GM18498 (cell line): ENCODE measurements around the gene DCAF11.
"Not testable (repeated sequence)": the region's sequence is repeated elsewhere in the genome, so short reads cannot be mapped to it uniquely, and the experiment has no call there.

Source experiments
- ATAC-seq: cut with Tn5 transposase; IDR thresholded peaks from one replicate; pipeline ENCODE4 v1.9.1; 2021; ENCODE audit warnings: mild to moderate bottlenecking, moderate library complexity; ENCODE audit not compliant: unreplicated experiment

The DCAF11 gene

DNA sequence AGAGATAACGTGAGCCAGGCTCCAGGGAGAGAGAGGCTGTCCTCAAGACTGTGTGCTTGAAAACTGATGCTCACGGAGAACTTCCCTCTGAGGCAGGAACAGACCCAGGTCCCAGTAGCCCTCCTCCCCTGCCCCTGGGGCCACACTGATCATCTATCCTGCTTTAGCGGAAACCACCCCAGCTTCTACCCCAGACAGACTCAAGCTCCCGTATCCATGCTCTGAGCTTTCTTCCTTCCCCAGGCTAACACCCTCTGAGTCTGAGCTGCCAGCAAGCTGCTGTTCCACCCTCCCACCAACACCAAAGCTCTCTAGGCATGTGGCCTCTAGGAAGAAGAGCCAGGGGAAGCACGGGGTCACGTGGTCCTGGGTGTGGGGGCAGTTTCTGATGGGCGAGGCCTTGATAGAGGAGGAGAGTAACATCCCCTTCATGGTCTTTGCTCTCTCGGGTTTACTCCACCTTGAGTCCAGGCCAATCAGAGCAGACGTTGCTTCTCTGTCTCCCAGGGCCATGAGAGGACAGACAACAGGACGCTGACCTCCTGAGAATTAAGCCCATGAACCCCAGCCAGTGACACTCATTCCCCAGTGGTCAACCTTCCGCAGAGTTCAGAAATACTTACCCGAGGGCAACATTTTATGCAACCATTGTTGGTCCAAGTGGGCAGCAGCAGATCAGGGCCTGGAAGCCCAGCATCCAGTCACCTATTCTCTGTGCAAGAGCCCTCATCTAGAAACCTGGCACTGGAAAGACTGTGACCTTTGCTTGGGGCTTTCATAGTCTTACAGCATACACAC lies 19.1 kb upstream of the DCAF11 start:
- peak; percentile 69 for ATAC-seq

DNA sequence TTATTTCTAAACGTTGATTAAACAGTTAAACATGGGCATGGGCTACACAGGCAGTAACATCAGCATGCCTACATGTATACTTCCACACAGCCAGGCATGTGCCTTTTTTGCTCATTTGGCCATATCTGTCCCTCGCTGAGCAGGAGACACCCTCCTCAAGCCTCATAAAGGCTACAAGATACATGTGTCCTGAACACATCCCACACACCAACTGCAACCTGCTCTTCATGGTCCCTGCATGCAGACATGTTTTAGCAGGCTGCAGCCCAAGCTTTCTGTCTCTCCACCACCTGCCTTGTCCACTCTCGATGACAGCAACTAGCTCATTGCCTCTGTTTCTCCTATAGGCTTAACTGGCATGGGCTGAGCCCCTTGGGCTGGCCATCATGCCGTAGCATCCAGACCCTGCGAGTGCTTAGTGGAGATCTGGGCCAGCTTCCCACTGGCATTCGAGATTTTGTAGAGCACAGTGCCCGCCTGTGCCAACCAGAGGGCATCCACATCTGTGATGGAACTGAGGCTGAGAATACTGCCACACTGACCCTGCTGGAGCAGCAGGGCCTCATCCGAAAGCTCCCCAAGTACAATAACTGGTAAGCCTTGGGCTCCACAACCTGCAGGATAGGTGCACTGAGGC lies 17.9 kb upstream of the DCAF11 start:
- no peak for ATAC-seq

DNA sequence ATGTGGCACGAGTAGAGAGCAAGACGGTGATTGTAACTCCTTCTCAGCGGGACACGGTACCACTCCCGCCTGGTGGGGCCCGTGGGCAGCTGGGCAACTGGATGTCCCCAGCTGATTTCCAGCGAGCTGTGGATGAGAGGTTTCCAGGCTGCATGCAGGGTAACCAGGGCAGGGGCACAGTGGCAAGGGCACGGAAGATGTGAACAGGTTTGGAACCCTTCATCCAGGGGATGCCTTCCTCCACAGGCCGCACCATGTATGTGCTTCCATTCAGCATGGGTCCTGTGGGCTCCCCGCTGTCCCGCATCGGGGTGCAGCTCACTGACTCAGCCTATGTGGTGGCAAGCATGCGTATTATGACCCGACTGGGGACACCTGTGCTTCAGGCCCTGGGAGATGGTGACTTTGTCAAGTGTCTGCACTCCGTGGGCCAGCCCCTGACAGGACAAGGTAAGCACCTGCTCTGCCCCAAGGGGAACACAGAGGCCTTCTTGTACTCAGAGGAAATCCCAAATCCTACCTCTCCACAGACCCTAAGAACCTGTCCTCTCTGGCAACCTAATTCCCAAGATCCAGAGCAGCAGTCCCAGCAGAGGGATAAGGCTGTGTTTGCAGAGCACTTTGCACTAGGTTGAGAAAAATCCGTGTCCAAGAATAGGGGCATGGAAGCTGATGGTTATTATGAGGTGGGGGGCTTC lies 16.2 kb upstream of the DCAF11 start:
- ATAC-seq, result no peak

DNA sequence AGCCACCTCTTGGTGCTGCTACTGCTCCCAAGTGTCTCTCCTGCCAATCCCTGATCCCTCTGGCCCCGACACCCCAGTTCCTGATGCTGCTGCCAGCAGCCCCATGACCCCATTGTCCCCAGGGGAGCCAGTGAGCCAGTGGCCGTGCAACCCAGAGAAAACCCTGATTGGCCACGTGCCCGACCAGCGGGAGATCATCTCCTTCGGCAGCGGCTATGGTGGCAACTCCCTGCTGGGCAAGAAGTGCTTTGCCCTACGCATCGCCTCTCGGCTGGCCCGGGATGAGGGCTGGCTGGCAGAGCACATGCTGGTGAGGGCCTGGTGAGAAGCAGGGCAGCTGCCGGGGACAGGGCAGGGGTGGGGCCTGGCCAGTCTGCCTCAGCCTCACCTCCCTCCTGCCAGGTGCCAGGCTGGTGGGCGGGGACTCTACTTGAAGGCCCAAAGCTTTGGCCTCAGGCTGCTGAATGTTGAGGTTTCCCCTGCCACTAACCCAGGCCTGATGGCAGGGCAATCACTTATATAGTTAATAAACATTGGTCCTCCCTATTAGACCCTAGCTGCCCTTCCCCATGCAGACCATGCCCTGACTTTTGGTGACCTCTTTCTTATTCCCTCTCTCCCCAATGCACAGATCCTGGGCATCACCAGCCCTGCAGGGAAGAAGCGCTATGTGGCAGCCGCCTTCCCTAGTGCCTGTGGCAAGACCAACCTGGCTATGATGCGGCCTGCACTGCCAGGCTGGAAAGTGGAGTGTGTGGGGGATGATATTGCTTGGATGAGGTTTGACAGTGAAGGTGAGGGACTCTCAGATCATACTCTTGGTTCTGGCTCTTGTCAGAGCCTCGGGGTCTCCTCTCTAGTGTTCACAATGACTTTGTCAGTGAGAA lies 15.4 kb upstream of the DCAF11 start:
- ATAC-seq, result no peak

DNA sequence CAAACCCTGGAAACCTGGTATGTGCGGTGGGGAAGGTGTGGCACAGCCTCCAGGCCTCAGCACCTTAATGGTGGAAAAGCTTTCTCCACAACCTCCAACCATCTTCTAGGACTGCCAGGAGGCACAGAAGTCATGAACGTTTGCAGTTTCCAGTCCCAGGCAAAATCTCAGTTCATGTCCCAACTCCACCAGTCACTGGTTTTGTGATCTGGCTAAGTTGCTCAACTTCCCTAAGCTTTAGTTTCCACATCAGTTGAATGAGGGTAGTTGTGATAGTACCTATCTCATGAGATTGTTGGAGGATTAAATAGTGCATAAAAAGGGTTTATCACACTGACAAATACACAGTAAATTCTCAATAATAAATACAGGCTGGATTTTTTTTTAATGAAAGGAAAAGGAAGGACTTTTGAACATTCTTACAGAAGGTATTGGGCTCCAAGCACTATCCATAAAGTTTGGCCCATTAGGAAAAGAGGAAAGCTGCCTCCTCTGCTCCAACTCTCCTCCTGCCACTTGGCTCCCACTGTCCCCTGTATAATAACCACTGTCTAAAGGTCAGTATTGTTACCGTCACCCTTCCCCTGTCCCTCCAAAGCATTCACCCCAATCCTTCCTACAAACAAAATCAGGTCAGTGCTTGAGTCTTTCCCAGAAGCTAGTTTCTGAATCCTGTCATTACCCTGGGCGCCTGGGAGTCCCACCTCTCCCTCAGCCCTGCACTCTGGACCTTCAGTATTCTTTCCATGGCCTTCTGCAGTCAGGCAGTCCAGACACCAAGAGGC lies 14.2 kb upstream of the DCAF11 start:
- no peak for ATAC-seq

DNA sequence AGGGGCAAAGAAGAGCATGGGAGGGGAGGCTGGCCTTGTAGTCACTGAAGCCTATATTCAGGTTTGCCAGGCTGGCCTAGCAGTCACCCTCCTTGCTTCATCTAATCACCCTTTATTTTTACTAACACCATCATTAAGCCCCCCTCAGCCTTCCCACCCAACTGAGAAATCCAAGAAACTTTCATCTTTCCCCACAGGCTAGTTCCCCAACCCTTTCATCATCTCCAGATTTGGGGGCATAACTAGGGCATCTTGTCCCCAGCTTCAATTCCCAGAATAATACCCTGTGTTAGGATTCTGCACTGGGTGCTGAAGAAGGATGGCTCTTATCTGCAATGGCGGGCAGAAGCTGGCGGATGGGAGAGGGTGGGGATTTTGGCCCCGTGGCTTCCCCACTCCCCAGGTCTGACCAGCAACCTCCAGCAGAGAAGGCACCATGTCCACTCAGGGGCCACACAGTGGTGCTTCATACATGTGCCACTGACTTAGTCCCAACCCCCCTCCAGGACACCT lies 13.5 kb upstream of the DCAF11 start:
- ATAC-seq, result no peak

DNA sequence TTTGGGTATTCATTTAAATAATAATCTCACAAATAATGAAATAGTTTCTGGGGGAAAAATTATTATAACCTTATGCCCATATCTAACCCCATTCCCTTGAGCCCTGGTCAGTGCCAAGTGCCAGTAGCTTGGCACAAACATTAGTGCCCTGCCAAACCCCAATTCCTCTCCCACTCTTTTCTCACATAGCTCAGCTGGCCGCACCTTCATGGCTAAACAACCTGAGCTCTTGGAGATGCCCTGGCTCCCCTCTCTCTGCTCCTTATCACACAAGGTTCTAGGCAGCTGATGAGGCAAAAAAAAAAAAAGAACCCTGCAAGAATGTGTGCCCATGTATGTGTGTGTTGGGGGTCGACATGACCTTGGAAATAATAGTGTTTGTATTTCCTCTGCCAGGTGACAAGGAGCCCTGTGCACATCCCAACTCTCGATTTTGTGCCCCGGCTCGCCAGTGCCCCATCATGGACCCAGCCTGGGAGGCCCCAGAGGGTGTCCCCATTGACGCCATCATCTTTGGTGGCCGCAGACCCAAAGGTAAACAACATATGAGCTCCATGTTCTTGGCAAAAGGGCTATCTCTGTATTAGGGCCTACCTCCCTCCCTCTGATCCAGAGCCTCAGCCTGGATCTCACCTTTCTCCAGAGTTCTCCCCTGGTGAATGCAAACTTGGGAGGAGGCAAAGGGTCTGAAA lies 12.1 kb upstream of the DCAF11 start:
- no peak for ATAC-seq

DNA sequence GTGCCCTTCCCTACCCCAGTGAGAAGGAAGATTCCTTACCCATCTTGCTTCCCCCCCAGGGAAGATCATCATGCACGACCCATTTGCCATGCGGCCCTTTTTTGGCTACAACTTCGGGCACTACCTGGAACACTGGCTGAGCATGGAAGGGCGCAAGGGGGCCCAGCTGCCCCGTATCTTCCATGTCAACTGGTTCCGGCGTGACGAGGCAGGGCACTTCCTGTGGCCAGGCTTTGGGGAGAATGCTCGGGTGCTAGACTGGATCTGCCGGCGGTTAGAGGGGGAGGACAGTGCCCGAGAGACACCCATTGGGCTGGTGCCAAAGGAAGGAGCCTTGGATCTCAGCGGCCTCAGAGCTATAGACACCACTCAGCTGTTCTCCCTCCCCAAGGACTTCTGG lies 11.1 kb upstream of the DCAF11 start:
- no peak for ATAC-seq

DNA sequence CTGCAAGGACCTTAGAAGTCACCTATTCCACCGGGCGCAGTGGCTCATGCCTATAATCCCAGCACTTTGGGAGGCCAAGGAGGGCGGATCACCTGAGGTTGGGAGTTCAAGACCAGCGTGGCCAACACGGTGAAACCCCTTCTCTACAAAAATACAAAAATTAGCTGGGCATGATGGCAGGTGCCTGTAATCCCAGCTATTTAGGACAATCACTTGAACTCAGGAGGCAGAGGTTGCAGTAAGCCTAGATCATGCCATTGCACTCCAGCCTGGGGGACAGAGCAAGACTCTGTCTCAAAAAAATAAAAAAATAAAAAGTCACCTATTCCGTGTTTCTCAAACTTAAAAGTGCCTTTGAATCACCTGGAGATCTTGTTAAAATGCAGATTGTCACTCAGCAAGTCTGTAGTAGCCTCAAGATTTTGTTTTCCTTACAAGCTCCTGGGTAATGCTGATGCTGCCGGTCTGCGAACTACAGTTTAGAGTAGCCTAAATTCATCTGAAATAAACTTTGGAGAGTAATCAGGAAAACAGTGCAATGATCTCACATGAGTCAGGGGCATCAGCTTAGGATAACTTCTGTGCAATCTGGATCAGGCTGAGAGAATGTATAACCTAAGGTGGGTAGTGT lies 8.9 kb upstream of the DCAF11 start:
- ATAC-seq, result not testable (repeated sequence)

DNA sequence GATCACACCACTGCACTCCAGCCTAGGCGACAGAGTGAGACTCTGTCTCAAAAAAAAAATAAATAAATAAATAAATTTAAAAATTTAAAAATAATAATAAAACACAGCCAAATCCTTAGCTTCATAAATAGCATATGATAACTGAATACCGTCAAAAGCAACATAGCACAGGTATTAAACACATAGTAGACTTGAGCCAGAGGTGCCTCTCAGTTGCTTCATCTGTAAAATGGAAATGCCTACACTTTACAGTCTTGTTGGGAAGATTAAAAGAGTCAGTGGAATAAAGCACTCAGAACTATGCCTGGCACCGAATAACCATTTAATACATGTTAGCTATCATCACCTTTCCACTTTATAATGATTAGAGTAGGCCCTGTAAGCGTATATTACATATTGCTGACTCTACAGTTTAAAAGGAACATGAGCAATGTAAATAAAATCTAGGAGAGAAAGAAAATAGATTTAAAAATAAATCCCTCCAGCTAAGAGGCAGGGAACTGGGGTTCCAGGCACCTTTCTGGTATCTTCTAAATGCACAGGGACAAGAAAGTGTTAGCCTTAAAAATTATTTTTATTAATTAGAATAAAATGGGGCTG lies 7.8 kb upstream of the DCAF11 start:
- ATAC-seq, result no peak

DNA sequence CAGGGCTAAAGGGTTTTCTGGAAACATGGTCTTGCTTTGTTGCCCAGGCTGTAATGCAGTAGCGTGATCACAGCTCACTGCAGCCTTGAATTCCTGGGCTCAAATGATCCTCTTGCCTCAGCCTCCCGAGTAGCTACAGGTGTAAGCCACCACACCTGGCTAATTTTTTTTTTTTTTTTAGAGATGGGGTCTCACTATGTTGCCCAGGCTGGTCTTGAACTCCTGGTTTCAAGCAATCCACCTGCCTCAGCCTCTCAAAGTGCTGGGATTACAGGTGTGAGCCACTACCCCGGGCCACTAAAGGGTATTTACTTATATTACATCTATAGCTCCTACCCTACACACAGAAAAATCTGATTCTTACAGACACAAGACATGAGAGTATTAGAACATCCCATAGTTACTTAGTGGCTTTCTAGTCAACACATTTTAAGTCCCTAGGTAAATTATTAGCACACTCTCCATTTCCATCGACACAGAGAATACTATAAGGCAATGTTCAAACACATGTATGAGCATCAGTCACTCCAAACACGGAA lies 6.2 kb upstream of the DCAF11 start:
- ATAC-seq, result peak; percentile 33

DNA sequence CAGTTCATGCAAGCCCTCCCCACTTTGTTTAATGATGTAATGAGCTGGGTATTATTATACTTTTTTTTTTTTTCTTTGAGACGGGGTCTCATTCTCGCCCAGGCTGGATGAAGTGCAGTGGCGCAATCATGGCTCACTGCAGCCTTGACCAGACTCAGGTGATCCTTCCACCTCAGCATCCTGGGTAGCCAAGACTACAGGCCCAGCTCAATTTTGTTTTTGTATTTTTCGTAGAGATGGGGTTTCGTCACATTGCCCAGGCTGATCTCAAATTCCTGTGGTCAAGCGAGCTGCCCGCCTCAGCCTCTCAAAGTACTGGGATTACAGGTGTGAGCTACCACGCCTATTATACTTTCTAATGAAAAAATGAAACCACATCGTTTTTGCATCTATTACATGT lies 4.5 kb upstream of the DCAF11 start:
- ATAC-seq, result no peak

DNA sequence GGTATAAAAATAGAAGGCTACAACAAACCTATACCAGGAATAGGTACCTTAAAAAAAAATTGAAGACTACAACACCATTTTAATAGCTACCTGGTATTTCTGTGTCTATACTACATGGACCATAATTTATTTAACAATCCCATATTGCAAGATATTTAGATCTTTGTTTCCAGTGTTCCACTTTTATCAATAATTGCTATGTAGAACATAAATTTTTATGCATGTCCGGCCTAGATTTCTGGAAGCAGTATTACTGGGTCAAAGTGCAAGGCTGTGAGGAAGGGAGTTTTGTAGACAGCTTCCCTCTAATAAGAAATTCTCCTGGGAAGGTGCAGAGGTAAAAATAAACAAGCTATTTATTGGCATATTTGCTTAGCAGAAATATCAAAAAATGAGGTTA lies 4.1 kb upstream of the DCAF11 start:
- ATAC-seq, result no peak

DNA sequence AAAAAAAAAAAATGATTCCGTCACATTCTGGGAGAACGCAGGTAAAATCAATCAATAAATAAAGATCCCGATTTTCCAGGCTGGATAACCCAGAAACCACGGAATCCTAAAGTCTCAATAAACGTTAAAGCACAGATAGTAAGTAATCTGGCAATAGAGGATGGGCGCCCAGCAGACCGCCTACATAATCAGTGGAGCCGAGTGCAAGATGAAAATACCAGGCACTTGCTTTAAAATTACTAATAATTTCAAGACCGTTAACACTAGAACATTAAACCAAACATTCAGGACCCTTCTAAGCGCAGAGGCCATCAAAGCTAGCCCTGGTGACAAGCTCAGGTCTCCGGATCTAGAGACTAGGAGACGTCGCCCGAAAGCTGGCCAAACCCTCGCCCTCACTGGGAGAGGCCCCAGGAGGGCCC lies 1.2 kb upstream of the DCAF11 start:
- ATAC-seq, result no peak

DNA sequence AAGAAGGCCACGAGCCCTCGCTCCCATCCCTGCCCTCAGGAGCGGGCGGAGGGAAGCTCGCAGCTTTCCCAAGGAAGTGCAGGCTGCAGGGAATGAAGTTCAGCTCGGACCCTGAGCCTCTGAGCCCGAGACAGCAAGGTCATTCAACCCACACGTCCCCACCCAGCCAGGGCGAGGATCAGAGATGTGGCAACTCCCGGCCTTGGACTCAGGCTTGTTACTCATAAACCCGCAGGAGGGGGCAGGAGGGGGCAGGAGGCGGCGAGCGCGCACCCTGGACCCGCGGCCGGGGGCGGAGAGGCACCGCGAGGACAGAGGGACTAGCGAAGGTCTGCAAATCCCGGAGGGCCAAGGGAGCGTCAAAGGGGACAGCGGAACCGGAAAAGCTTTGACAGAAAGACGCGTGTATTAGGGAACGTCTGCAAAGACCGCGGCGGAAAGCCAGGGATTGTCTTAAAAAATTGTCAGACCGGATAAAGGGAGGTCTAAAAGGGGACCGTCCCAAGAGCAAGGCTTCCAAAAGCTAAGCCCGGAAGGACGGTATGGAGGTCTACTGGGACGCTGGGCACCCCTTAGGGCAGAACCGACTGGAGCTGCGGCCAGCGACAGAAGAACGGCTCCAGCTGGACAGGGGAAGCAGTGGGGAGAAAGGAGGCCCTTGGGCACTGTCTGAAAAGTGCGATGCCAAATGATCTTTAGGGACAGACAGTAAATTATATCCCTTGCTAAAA lies 611 bp upstream of the DCAF11 start:
- ATAC-seq, result peak; percentile 31

DNA sequence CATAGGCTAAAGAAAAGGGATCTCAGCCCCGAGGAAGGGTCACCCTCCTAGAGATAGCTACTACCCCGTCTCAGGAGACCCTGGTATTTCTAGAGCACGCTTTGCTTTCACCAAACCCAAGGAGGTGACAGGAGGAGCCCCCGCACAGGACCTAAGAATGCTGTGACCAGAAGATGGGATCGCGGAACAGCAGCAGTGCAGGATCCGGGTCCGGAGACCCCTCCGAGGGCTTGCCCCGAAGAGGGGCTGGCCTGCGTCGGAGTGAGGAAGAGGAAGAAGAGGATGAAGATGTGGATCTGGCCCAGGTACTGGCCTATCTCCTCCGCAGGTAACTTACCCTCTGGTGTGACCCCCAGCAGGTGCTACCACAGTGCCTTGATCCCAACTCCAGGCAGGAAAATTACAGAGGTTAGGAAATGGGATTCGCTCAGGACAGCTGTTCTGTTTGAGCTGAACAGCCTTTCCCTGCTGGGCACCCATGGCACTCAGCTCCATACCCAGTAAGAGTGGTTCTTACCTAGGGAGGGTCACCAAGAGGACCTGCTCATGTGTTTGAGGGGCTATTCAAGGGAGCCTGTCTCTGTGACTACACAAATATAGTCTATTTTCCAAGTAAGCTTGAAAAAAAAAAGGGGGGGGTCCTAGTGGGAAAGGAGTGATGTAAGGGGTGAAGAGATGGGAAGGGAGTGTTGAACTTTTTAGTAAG lies 998 bp downstream of the DCAF11 start:
- no peak for ATAC-seq
